ENCODE data around the gene SPEF2. TPM values are rescaled to one million over a fixed set of nuclear protein-coding genes. Genes with fewer than 3 reads are reported as not detected.

SPEF2 gene
- total and polyA plus RNA-seq, 10 of the 15 experiments (the other 5 are each of a cell fraction or from before 2014, with no cell fraction given) = 0.03 to 2.0 (median 0.07) TPM; not detected in 3

DNA sequence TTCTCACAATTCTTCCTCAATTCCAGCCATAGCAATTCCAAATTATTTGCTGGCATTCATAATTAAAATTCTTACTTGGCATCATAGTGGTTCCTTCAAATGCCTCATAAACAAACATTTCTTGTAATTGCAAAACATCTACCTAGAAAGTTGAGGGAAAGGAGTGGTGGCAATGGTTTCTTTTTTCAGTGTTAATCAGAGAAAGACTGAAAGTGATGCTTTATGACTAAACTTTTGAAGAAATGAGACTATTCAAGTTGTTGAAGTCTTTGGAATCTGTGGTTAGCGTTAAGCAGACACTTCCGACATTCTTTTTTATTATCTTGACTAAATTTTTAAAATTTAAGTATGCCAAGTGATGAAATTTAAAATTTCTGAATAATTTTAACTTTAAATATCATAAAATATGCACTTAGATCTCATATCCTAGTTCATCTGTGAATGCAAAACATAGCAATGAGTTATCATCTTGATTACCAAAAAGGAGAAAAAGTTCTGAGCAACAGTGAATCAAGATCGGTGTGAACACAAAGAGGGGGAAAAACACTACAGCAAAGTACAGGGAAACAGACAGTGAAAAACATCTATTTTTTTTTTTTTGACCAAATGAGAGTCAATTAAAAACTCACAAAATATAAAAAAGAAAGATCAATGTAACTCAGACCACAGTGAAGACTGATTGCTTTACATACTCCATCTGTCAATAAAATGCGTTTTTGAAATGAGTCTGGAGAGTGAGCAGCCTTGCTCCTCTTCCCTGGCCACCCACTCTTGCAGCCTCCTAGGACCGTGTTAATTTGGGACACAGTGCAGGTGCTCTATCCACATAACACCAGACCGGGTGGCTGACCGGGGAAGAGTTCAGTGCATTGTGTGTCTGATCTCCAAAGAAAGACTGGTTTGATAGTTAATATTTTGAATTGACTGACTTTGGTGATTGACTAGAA is 218.4 kb downstream of the SPEF2 start (continued):
- TF ChIP-seq, protein P1, sequence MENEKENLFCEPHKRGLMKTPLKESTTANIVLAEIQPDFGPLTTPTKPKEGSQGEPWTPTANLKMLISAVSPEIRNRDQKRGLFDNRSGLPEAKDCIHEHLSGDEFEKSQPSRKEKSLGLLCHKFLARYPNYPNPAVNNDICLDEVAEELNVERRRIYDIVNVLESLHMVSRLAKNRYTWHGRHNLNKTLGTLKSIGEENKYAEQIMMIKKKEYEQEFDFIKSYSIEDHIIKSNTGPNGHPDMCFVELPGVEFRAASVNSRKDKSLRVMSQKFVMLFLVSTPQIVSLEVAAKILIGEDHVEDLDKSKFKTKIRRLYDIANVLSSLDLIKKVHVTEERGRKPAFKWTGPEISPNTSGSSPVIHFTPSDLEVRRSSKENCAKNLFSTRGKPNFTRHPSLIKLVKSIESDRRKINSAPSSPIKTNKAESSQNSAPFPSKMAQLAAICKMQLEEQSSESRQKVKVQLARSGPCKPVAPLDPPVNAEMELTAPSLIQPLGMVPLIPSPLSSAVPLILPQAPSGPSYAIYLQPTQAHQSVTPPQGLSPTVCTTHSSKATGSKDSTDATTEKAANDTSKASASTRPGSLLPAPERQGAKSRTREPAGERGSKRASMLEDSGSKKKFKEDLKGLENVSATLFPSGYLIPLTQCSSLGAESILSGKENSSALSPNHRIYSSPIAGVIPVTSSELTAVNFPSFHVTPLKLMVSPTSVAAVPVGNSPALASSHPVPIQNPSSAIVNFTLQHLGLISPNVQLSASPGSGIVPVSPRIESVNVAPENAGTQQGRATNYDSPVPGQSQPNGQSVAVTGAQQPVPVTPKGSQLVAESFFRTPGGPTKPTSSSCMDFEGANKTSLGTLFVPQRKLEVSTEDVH (IDR thresholded peaks at IDR 0.05; ENCODE audit: low read depth, partially characterized antibody) = no peak
- peak; percentile 69 to 77 for TF ChIP-seq IKZF2 (IDR thresholded peaks at IDR 0.05)
- no peak for TF ChIP-seq ATF7 (IDR thresholded peaks at IDR 0.05; ENCODE audit: low read depth)
- TF ChIP-seq, protein P2, sequence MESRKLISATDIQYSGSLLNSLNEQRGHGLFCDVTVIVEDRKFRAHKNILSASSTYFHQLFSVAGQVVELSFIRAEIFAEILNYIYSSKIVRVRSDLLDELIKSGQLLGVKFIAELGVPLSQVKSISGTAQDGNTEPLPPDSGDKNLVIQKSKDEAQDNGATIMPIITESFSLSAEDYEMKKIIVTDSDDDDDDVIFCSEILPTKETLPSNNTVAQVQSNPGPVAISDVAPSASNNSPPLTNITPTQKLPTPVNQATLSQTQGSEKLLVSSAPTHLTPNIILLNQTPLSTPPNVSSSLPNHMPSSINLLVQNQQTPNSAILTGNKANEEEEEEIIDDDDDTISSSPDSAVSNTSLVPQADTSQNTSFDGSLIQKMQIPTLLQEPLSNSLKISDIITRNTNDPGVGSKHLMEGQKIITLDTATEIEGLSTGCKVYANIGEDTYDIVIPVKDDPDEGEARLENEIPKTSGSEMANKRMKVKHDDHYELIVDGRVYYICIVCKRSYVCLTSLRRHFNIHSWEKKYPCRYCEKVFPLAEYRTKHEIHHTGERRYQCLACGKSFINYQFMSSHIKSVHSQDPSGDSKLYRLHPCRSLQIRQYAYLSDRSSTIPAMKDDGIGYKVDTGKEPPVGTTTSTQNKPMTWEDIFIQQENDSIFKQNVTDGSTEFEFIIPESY (IDR thresholded peaks at IDR 0.05) = no peak
- peak; percentile 86 for TF ChIP-seq RUNX3 (IDR thresholded peaks at IDR 0.05; ENCODE audit: low read length)
- no peak; the same call in 1 of the 2 replicates for TF ChIP-seq GABPA (IDR thresholded peaks at IDR 0.05; ENCODE audit: low read depth)
- 0 out of 2 replicates have a peak, but pooled peaks have one; percentile 29 for TF ChIP-seq CBFB (IDR thresholded peaks at IDR 0.05; ENCODE audit: low read depth)
- TF ChIP-seq SMARCA5 (IDR thresholded peaks at IDR 0.05) = no peak
- 0 out of 2 replicates have a peak, but pooled peaks have one; percentile 36 for TF ChIP-seq DPF2 (IDR thresholded peaks at IDR 0.05)
- peak; percentile 44; the same call in 1 of the 2 replicates for TF ChIP-seq IKZF1 (conservative IDR thresholded peaks at IDR 0.05)
- no peak for TF ChIP-seq SUPT20H (IDR thresholded peaks at IDR 0.05; ENCODE audit: borderline replicate concordance, control insufficient read depth, low read depth, low read length)
- TF ChIP-seq, protein P3, sequence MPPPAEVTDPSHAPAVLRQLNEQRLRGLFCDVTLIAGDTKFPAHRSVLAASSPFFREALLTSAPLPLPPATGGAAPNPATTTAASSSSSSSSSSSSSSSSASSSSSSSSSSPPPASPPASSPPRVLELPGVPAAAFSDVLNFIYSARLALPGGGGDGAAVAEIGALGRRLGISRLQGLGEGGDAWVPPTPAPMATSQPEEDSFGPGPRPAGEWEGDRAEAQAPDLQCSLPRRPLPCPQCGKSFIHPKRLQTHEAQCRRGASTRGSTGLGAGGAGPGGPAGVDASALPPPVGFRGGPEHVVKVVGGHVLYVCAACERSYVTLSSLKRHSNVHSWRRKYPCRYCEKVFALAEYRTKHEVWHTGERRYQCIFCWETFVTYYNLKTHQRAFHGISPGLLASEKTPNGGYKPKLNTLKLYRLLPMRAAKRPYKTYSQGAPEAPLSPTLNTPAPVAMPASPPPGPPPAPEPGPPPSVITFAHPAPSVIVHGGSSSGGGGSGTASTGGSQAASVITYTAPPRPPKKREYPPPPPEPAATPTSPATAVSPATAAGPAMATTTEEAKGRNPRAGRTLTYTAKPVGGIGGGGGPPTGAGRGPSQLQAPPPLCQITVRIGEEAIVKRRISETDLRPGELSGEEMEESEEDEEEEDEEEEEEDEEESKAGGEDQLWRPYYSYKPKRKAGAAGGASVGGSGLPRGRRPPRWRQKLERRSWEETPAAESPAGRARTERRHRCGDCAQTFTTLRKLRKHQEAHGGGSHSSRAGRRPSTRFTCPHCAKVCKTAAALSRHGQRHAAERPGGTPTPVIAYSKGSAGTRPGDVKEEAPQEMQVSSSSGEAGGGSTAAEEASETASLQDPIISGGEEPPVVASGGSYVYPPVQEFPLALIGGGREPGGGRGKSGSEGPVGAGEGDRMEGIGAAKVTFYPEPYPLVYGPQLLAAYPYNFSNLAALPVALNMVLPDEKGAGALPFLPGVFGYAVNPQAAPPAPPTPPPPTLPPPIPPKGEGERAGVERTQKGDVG (CRISPR knock-in tag; IDR thresholded peaks at IDR 0.05) = no peak
- peak; percentile 48; the same call in 1 of the 2 replicates for TF ChIP-seq IRF4 (IDR thresholded peaks at IDR 0.05; ENCODE audit: low read depth, low read length)
- TF ChIP-seq, protein P4, sequence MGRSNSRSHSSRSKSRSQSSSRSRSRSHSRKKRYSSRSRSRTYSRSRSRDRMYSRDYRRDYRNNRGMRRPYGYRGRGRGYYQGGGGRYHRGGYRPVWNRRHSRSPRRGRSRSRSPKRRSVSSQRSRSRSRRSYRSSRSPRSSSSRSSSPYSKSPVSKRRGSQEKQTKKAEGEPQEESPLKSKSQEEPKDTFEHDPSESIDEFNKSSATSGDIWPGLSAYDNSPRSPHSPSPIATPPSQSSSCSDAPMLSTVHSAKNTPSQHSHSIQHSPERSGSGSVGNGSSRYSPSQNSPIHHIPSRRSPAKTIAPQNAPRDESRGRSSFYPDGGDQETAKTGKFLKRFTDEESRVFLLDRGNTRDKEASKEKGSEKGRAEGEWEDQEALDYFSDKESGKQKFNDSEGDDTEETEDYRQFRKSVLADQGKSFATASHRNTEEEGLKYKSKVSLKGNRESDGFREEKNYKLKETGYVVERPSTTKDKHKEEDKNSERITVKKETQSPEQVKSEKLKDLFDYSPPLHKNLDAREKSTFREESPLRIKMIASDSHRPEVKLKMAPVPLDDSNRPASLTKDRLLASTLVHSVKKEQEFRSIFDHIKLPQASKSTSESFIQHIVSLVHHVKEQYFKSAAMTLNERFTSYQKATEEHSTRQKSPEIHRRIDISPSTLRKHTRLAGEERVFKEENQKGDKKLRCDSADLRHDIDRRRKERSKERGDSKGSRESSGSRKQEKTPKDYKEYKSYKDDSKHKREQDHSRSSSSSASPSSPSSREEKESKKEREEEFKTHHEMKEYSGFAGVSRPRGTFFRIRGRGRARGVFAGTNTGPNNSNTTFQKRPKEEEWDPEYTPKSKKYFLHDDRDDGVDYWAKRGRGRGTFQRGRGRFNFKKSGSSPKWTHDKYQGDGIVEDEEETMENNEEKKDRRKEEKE (IDR thresholded peaks at IDR 0.05) = no peak
